Neuronal stem cell (in vitro differentiated cells): Measurements from ENCODE around the gene OVOL1.
A peak's percentile ranks its signal among the peaks of the same experiment; 100 is the strongest.

Experiments used
- DNase-seq: peaks from one replicate; pipeline ENCODE4 v3.0.0-alpha.2; 2013; ENCODE audit warnings: low spot score
- H2AFZ ChIP-seq: one replicate; pipeline ENCODE4 v1.6.1; 2013; ENCODE audit warnings: mild to moderate bottlenecking, low read length, inconsistent platforms
- H2AK5ac ChIP-seq: 2 replicates; pipeline ENCODE4 v1.6.1; 2013; ENCODE audit warnings: low read depth, mild to moderate bottlenecking, inconsistent platforms, low read length, moderate library complexity, mixed read lengths
- H2BK120ac ChIP-seq: 2 replicates; pipeline ENCODE4 v1.6.1; 2013; ENCODE audit warnings: low read depth, mild to moderate bottlenecking, inconsistent platforms, low read length, moderate library complexity, mixed read lengths
- H2BK12ac ChIP-seq: one replicate; pipeline ENCODE4 v1.6.1; 2013; ENCODE audit warnings: low read length, inconsistent platforms
- H2BK15ac ChIP-seq: 2 replicates; pipeline ENCODE4 v1.6.1; 2013; ENCODE audit warnings: mild to moderate bottlenecking, low read length, inconsistent platforms, mixed read lengths
- H2BK5ac ChIP-seq: one replicate; pipeline ENCODE4 v1.6.1; 2013; ENCODE audit warnings: inconsistent platforms, mild to moderate bottlenecking, low read length, moderate library complexity
- H3K14ac ChIP-seq: one replicate; pipeline ENCODE4 v1.6.1; 2013; ENCODE audit warnings: low read length, inconsistent platforms
- H3K18ac ChIP-seq: 2 replicates; pipeline ENCODE4 v1.6.1; 2013; ENCODE audit warnings: low read length, inconsistent platforms
- H3K23ac ChIP-seq: 2 replicates; pipeline ENCODE4 v1.6.1; 2013; ENCODE audit warnings: low read depth, mild to moderate bottlenecking, mixed read lengths, low read length, inconsistent platforms; ENCODE audit not compliant: poor library complexity
- H3K27ac ChIP-seq: replicated peaks from 3 replicates; pipeline ENCODE4 v1.5.1; 2013; ENCODE audit warnings: low read length, inconsistent platforms
- H3K27me3 ChIP-seq, 3 experiments: 2 replicates each; pipeline ENCODE4 v1.6.1; 2013; ENCODE audit warnings: low read length in 3 of 3, mild to moderate bottlenecking in 2 of 3, inconsistent platforms in 1 of 3, low read depth in 1 of 3, mixed read lengths in 1 of 3, moderate library complexity in 1 of 3; ENCODE audit not compliant: control insufficient read depth in 3 of 3, insufficient read depth in 3 of 3
- H3K36me3 ChIP-seq, 2 donors: replicated peaks in 1 of 2; 2 replicates each; pipeline ENCODE4 v1.6.1; 2013; ENCODE audit warnings: low read length in 2 of 2; ENCODE audit not compliant: control insufficient read depth in 2 of 2, insufficient read depth in 2 of 2
- H3K4ac ChIP-seq: 2 replicates; pipeline ENCODE4 v1.6.1; 2013; ENCODE audit warnings: inconsistent platforms, mild to moderate bottlenecking, low read length, moderate library complexity
- H3K4me1 ChIP-seq, 2 donors: 1 replicate in 1 of 2; 2 replicates in 1 of 2; pipeline ENCODE4 v1.6.1; 2013; ENCODE audit warnings: low read length in 2 of 2, low read depth in 1 of 2; ENCODE audit not compliant: control insufficient read depth in 2 of 2, insufficient read depth in 1 of 2
- H3K4me2 ChIP-seq: one replicate; pipeline ENCODE4 v1.6.1; 2013; ENCODE audit warnings: mild to moderate bottlenecking, low read length, inconsistent platforms; ENCODE audit not compliant: insufficient read depth, poor library complexity, severe bottlenecking
- H3K4me3 ChIP-seq, 2 donors: 2 replicates each; pipeline ENCODE4 v1.5.1; 2013; ENCODE audit warnings: low read length in 2 of 2, mild to moderate bottlenecking in 2 of 2, inconsistent platforms in 1 of 2, moderate library complexity in 1 of 2
- H3K79me1 ChIP-seq: one replicate; pipeline ENCODE4 v1.6.1; 2013; ENCODE audit warnings: low read depth, mild to moderate bottlenecking, inconsistent platforms, low read length, moderate library complexity
- H3K9ac ChIP-seq: one replicate; pipeline ENCODE4 v1.6.1; 2013; ENCODE audit warnings: mild to moderate bottlenecking, low read depth, low read length, inconsistent platforms; ENCODE audit not compliant: poor library complexity
- H3K9me3 ChIP-seq, 2 donors: replicated peaks in 1 of 2; 2 replicates each; pipeline versions ENCODE3 to v1.6.1; 2013; ENCODE audit warnings: low read length in 2 of 2, mild to moderate bottlenecking in 2 of 2, inconsistent platforms in 1 of 2, low read depth in 1 of 2, mixed read lengths in 1 of 2, moderate library complexity in 1 of 2; ENCODE audit not compliant: control insufficient read depth in 2 of 2, insufficient read depth in 1 of 2
- H4K8ac ChIP-seq: one replicate; pipeline ENCODE4 v1.6.1; 2013; ENCODE audit warnings: low read depth, mild to moderate bottlenecking, inconsistent platforms, low read length, moderate library complexity
- H4K91ac ChIP-seq: one replicate; pipeline ENCODE4 v1.6.1; 2013; ENCODE audit warnings: low read length, low read depth, mild to moderate bottlenecking, inconsistent platforms; ENCODE audit not compliant: poor library complexity
- WGBS, 2 donors: extraction: QIAGEN DNeasy Blood & Tissue Kit; methylation state at CpG; one replicate each; pipeline ENCODE4 v1.1.7; 2013; ENCODE audit warnings: missing lambda C conversion rate in 2 of 2, mixed read lengths in 1 of 2; ENCODE audit not compliant: insufficient read length in 2 of 2, insufficient replicate concordance in 1 of 2; ENCODE audit errors: extremely low coverage in 2 of 2; 5-methylcytosine and 5-hydroxymethylcytosine counted together

Gene OVOL1

GRCh38 chr11:65810046-65810868 lies 23.4 kb downstream of the OVOL1 start:
- Histone ChIP-seq H3K4me1 (peaks cover 0 to 2% of the 10 kb centered on the region in 2 donors), H3K36me3 (peaks cover 0 to 2% of the 10 kb centered on the region in 2 donors), H3K23ac (peak overlapping the region; percentile 96), H2BK5ac (no peak overlapping the region), H2AFZ (no peak overlapping the region), H3K4me3 (peak overlapping the region in 1 of 2 donors; percentile 68), H4K8ac (peak overlapping the region; percentile 84), H4K91ac (no peak overlapping the region), H3K14ac (peak overlapping the region; percentile 94), H3K18ac (no peak overlapping the region), H3K9me3 (peaks cover 0 to 2% of the 10 kb centered on the region in 2 donors), H3K27ac (no peak overlapping the region), H3K4ac (no peak overlapping the region), H2BK120ac (no peak overlapping the region), H2BK12ac (no peak overlapping the region), H3K79me1 (no peaks in the 10 kb centered on the region), H3K9ac (peak overlapping the region; percentile 27), H2AK5ac (no peak overlapping the region), H3K27me3 (no peaks in the 10 kb centered on the region), H3K4me2 (no peak overlapping the region), H2BK15ac (no peak overlapping the region)
- no CpG with 5 or more reads among the region's 23 CpGs for WGBS, 2 donors
- DNase-seq = no peak

GRCh38 chr11:65811764-65812475 lies 25.1 kb downstream of the OVOL1 start:
- no peak overlapping the region for H2BK5ac ChIP-seq
- no peak overlapping the region for H3K18ac ChIP-seq
- no peak overlapping the region for H2BK12ac ChIP-seq
- no peak overlapping the region for H2AK5ac ChIP-seq
- no peak overlapping the region for H3K4ac ChIP-seq
- H3K14ac ChIP-seq = no peak overlapping the region
- peaks cover 0 to 2% of the 10 kb centered on the region in 2 donors for H3K4me1 ChIP-seq
- no peak overlapping the region for H3K4me2 ChIP-seq
- H3K4me3 ChIP-seq = no peak overlapping the region
- no peaks in the 10 kb centered on the region for H3K27me3 ChIP-seq
- no peaks in the 10 kb centered on the region for H3K79me1 ChIP-seq
- H4K91ac ChIP-seq = no peak overlapping the region
- H3K23ac ChIP-seq = no peak overlapping the region
- no peak overlapping the region for H2BK120ac ChIP-seq
- no peak overlapping the region for H3K27ac ChIP-seq
- peaks cover 0 to 2% of the 10 kb centered on the region in 2 donors for H3K36me3 ChIP-seq
- no peak overlapping the region for H2AFZ ChIP-seq
- no peak overlapping the region for H3K9ac ChIP-seq
- no peak overlapping the region for H2BK15ac ChIP-seq
- peaks cover 0 to 2% of the 10 kb centered on the region in 2 donors for H3K9me3 ChIP-seq
- WGBS, 2 donors = no CpG with 5 or more reads among the region's 19 CpGs
- DNase-seq = no peak
- H4K8ac ChIP-seq = no peak overlapping the region

DNA sequence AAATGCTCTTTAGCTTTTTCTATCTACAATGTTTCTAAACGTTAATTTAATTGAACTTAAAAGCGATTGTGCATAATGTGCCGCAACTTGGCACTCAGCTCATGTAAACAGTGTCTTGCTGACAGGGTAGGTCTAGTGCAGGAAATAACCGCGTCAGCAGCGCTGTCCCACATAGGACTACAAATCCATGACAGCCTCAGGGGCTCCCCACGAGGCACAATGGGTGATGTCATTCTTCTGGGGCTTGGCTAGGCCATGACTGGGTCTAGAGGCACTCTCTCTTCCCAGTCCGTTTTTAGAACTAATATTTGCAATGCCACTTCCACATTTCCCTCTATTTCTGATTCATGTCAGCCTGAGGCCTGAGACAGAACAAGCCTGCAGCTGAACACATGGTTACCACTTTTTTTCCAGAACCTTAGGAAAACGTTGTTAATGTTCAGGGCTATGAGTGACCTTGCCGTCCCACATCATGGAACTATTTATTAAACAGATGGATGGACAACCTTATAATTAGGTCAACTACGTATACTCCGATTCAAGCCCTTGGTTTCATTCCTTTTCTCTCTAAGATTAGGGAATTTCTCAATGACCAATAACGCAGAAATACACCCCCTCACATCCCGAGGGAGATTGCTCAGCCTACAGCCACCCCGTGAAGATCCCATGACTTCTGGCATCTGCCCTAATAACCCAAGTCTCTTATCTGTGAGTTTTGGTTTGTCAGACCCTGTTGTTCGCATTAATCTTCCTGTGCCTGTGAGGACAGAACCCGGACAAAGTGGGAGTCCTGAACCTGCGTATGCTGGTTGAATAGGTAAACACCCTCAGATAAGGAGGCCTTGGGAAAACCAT lies 27.5 kb downstream of the OVOL1 start:
- Histone ChIP-seq H4K91ac (no peak overlapping the region), H3K9me3 (peaks cover 0 to 4% of the 10 kb centered on the region in 2 donors), H2BK5ac (no peak overlapping the region), H3K18ac (no peak overlapping the region), H2AK5ac (no peak overlapping the region), H3K27me3 (no peaks in the 10 kb centered on the region), H3K9ac (no peak overlapping the region), H2BK12ac (no peak overlapping the region), H3K23ac (no peak overlapping the region), H3K4ac (no peak overlapping the region), H3K4me2 (no peak overlapping the region), H3K14ac (no peak overlapping the region), H3K4me1 (peaks cover 0 to 2% of the 10 kb centered on the region in 2 donors), H2AFZ (no peak overlapping the region), H3K4me3 (no peak overlapping the region), H3K79me1 (peaks cover 3% of the 10 kb centered on the region), H2BK15ac (no peak overlapping the region), H3K27ac (no peak overlapping the region), H4K8ac (no peak overlapping the region), H3K36me3 (peaks cover 0 to 2% of the 10 kb centered on the region in 2 donors), H2BK120ac (no peak overlapping the region)
- WGBS, 2 donors = no CpG with 5 or more reads among the region's 18 CpGs
- no peak for DNase-seq
